Adrenal gland (tissue), 5 donors: Measurements from ENCODE around the gene HINT3.

Source experiments
- POLR2A ChIP-seq, 2 donors: fragments of 450-650 bp; IDR thresholded peaks; one replicate each; pipeline ENCODE4 v1.6.1; 2017; ENCODE audit warnings: antibody characterized with exemption in 2 of 2, mild to moderate bottlenecking in 2 of 2, moderate library complexity in 1 of 2
- TF ChIP-seq, protein P1 (sequence below), 6 experiments: fragments of 450-650 bp in 4 of 6; fragments of 200-600 bp in 2 of 6; sonication (generic) in 1 of 6; IDR thresholded peaks; 1 replicate in 5 of 6; 2 replicates in 1 of 6; pipeline versions ENCODE4 v1.5.1 to v1.8.0; 2016 to 2021; ENCODE audit warnings: antibody characterized with exemption in 6 of 6, mild to moderate bottlenecking in 2 of 6, moderate library complexity in 1 of 6
- donor health status: DM: no; HTN: no; CAD: no.

DNA sequence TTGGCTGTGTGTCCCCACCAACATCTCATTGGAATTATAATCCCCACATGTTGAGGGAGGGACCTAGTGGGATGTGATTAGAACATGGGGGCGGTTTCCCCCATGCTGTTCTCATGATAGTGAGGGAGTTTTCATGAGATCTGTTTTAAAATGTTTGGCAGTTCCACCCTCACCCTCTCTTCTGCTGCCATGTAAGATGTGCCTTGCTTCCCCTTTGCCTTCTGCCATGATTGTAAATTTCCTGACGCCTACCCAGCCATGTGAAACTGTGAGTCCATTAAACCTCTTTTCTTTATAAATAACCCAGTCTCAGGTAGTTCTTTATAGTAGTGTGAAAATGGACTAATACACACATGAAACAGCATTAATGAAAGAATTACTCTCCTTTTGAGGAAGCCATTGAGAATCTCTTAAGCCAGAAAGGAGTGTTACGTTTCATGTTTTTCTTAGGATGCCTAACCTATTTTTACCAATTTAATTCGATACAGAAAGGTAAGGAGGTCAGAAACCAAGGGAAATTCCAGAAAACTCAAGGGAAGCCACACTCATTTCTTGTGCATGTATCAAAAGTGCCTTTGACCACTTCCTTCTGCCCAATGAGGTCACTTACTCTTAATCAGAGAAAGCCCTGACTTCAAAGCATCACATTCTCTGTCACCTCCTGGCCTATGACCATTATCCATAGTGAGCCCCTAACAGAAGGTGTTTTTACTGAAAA, 24.7 kb upstream of the HINT3 start:
- TF ChIP-seq, protein P1, sequence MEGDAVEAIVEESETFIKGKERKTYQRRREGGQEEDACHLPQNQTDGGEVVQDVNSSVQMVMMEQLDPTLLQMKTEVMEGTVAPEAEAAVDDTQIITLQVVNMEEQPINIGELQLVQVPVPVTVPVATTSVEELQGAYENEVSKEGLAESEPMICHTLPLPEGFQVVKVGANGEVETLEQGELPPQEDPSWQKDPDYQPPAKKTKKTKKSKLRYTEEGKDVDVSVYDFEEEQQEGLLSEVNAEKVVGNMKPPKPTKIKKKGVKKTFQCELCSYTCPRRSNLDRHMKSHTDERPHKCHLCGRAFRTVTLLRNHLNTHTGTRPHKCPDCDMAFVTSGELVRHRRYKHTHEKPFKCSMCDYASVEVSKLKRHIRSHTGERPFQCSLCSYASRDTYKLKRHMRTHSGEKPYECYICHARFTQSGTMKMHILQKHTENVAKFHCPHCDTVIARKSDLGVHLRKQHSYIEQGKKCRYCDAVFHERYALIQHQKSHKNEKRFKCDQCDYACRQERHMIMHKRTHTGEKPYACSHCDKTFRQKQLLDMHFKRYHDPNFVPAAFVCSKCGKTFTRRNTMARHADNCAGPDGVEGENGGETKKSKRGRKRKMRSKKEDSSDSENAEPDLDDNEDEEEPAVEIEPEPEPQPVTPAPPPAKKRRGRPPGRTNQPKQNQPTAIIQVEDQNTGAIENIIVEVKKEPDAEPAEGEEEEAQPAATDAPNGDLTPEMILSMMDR (IDR thresholded peaks at IDR 0.05): no peak
- TF ChIP-seq POLR2A (IDR thresholded peaks at IDR 0.05): no peak
